Retinal pigment epithelial cell (primary cell): ENCODE measurements around the gene PAPSS2.

Experiments
- DNase-seq: peaks from one replicate; pipeline ENCODE4 v3.0.0-alpha.2; 2010; ENCODE audit warnings: low read depth
- H3K4me3 ChIP-seq: 2 replicates; pipeline ENCODE4 v1.5.1; 2011; ENCODE audit warnings: mild to moderate bottlenecking, low read length, control low read depth, moderate library complexity
- CTCF ChIP-seq: conservative IDR thresholded peaks from 2 replicates; pipeline ENCODE4 v1.5.1; 2011; ENCODE audit warnings: low read depth, low read length, control low read depth, inconsistent platforms

The PAPSS2 gene

DNA sequence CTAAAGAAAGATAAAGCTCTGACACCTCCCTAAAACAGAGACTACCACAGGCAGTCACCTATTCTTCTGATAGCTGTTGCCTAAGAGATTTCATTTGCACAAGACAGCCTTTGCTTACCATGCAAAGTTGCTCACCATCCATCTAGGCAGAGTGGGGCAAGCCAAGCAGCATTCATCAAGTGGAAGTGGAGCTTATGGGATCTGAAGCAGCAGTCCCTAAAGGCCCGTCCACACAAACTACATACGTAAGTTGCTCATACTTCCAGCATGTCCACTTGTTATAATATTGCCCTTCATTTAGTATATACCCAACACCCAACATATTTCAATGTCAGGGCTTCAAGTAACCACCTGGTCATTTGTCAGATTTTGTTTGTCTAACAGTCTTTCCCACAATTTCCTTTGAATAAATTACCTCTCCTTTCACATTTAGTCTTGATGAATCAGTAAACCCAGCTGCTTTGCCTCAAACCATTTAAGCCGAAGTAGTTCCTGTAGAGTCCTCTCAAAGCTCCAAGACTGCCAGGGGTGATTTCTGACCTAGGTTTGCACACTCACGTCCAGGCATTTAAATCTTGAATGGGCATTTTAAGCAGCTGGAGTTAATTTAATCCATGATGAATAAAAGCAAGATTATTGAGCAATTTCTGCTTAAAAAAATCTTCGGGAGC lies 90.5 kb downstream of the PAPSS2 start:
- DNase-seq: peak; percentile 61
- no peak overlapping the region for H3K4me3 ChIP-seq
- TF ChIP-seq CTCF: no peak

GRCh38 chr10:87750817-87751216 lies 91.1 kb downstream of the PAPSS2 start:
- no peak for TF ChIP-seq CTCF
- H3K4me3 ChIP-seq: no peak overlapping the region
- DNase-seq: no peak

DNA sequence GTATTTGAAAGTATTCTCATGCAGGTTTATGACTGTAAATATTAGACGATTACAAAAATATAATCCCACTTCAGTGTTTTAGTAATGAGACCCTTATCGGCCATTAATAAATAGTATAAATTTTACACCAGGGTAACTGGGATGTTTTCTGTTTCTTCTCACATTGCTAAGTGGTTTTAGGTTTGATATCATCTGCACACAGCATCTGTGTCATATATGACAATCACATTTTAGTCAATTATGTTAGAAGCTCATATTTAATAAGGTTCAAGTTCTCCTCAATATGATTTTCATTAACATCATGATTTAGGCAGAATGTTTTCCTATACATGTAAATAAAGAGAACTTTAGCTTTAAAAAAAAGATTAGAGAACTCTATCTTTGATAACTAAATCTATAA lies 91.6 kb downstream of the PAPSS2 start:
- no peak overlapping the region for H3K4me3 ChIP-seq
- no peak for DNase-seq
- TF ChIP-seq CTCF: no peak

GRCh38 chr10:87752566-87752965 lies 92.9 kb downstream of the PAPSS2 start:
- no peak for DNase-seq
- H3K4me3 ChIP-seq: no peak overlapping the region
- no peak for TF ChIP-seq CTCF

GRCh38 chr10:87753995-87754866 lies 94.6 kb downstream of the PAPSS2 start:
- no peak overlapping the region for H3K4me3 ChIP-seq
- no peak for DNase-seq
- TF ChIP-seq CTCF: no peak

DNA sequence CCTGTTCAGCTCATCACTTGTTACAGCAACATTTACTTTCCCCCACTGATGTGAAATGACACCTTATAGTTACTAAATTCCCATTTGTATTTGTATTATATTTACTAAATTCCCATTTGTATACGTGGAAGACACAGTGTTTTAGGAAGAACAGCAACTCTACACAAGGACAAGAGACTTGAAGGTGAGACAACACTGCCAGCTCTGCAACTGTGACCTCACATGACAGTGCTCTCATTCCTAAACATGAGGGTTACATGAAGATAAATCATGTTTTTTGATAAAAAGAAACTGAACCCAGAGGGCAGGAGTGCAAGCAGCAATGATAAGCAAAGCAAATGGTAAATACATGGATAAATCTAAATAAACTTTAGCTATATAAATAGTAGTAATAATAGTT lies 98.0 kb downstream of the PAPSS2 start:
- DNase-seq: no peak
- TF ChIP-seq CTCF: no peak
- H3K4me3 ChIP-seq: no peak overlapping the region

DNA sequence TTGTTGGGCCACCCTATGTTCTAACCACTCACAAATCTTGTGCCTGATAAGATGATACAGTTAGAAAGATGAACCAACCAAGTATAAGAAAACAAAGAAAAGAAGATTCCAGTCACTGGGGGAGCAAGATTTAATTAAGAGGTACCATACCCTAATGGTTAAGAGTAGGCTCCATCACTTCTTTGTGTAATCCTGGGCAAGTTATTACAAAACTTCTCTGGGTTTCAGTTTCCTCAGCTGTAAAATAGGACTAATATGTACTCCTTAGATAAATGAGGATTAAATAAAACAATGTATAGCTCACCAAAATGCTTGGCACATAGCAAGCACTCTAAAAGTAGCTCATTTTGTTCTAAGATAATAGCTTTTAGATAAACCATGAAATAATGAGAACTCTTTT lies 99.9 kb downstream of the PAPSS2 start:
- no peak for TF ChIP-seq CTCF
- DNase-seq: no peak

More for the DNA sequence above, 99.9 kb downstream of the PAPSS2 start:
- H3K4me3 ChIP-seq: no peak overlapping the region
